Measurements from ENCODE around the gene CNTROB.

Gene CNTROB

DNA sequence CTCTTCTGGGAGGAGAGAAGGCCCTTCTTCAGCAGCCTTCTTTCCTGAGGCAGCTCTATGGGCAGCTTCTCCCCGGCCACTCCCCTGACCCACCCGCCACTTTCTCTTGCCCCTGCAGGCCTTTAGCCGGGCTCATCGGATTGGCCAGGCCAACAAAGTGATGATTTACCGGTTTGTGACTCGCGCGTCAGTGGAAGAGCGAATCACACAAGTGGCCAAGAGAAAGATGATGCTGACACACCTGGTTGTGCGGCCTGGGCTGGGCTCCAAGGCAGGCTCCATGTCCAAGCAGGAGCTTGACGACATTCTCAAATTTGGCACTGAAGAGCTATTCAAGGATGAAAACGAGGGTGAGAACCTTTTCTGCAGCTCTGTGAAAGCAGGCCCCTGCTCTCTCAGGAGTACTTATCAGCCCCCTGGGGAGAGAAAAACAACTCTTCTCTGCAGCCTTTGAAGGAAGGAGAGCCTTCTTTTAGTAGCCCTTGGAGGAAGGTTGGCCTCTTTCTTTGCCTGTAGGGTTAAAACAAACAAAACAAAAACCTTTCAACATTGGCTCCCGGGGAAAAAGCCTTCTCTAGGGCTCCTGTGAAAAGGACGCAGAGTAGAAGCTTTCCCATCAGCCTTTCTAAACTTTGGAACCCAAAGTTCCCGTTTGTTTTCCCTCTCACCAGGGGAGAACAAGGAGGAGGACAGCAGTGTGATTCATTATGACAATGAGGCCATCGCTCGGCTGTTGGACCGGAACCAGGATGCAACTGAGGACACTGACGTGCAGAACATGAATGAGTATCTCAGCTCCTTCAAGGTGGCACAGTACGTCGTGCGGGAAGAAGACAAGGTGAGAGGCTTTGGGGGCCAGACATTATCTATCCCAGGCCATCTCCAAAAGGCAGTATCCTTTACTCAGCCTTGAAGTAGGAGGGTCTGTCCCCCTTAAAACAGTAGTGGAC lies 28.6 kb upstream of the CNTROB start:
- DNase-seq, result no peak

DNA sequence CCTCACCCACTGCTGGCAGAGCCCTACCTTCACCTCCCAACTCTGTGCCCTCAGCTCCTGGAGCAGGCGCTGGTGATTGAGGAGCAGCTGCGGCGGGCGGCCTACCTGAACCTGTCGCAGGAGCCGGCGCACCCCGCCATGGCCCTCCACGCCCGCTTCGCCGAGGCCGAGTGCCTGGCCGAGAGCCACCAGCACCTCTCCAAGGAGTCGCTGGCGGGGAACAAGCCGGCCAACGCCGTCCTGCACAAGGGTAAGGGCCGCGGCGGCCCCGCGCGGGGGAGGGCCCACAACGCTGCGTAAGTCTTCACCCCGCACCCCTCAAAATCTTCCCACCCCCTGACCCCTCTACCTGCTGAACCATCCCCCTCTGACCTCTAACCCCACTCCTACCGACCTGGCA lies 22.9 kb upstream of the CNTROB start:
- DNase-seq, result no peak

DNA sequence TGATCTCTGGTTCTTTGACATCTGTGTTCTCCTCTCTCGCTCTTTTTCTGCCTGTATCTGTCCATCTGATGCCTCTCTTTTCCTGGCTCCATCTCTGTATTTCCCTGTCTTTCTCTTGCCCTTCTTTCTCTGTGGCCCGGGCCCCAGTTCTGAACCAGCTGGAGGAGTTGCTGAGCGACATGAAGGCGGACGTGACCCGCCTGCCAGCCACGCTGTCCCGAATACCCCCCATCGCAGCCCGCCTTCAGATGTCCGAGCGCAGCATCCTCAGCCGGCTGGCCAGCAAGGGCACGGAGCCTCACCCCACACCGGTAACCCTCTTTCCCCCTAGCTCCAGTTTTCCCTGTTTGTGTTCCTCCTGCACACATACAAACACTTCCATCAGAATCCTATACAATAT lies 21.7 kb upstream of the CNTROB start:
- no peak for DNase-seq

DNA sequence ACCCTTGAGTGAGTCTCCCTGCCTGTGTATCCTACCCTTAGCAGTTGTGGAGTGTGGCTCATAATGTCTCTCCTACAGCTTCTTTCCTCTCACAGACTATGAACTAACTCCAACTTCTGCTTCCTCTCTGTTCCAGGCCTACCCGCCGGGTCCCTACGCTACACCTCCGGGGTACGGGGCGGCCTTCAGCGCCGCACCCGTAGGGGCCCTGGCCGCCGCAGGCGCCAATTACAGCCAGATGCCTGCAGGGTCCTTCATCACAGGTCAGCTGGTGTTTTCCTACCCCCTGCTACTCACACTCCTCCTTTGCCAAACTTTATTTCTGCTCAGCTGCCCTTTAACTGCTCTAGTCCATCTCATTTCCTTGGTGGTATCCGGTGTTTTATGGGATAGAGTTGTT lies 21.3 kb upstream of the CNTROB start:
- DNase-seq, result no peak

DNA sequence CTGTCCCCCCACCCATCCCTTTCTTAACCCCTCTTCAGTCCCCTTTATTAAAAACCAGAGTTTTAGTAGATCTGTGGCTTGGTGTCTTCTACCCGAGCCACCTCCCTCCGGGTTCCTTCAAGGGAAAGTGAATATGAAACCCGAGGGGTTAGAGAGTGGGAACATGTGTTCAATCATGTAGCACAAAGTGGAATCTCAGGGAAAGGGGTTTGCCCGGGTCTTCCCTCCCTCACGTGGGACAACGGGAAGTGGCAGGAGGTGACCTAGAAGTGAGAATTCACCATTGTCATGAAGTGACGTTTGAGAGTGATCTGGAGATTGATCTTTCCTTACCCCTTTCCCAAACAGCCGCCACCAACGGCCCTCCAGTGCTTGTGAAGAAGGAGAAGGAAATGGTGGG lies 20.9 kb upstream of the CNTROB start:
- DNase-seq, result no peak

DNA sequence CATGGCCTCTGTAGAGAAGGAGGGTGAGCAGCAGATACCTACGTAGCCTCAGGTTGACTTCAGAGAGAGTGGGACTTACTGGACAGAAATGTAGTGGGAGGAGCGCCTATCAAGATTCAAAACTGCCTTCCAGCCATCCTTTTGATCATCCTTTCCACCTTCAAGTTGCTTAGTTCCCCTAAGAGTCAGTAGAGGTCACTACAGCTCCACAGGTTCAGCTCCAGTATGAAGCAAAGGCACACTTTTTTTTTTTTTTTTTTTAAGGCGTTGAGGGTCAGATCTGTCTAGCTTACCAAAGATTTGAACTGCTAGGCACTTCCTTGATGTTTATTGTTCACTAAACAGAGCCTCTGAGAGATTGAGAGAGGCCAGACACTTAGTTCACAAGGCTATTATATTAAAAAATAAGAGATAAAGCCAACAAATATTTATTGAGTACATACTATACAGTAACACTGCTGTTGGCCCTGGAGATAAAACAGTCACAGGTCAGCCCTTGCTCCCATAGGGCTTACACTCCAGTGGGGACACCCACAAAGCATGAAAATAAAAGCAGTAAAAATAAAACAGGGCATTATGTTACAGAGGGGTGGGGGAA lies 19.0 kb upstream of the CNTROB start:
- DNase-seq, result no peak

DNA sequence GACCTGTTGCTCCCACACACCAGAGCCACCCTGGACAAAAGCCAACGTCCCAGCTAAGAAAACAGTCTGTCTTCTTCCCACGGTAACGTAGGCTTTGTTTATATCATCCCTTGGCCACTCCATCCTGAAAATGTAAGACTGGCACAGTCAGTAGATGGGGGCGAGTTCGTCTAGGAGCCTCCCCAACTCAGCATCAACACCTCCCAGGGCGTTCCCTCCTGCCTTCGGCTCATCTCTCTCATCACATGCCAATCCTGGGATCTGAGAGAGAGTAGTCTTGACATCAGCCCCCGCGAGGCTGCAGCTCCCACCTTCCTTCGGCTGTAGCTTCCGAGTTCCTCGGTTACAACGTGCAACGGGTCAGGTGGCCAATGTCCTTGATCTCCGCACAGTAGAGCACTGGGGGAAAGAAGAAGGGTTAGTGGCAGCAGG lies 16.8 kb upstream of the CNTROB start:
- no peak for DNase-seq

DNA sequence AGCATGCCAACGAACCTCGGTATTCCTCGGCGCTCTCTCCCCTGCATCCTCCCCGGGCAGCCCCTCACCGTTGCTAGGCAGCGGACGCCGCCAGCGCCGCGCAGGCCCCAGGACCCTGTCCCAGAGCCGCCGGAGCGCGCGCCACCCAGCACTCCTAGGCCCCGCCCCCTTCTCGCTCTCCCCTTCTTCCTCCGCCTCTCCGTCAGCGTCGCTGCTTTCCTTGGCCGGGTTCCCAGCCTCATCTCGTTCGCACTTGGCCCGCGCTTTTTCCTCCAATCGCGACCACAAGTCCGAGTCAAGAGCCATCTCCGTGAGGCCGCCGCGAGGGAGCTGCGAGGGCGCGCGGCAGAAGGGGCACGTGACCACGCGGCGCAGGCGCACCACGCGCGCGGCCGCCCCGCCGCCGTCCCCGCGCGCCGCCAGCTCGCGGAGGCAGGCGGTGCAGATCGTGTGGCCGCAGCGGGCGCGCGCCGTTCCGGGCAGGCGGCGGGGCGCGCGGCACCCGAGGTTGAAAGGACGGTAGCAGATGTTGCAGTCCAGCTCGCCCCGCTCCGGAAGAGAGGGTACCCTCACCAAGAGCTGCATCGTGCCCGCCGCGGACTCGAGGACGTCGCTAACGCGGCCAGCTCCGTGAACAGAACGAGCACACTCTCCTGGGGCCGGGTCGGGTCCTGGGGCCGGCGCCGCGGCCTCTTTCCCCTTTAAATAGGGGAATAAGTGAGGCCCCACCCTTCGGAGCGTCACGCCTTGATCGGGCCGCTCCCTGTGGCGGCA lies 16.2 kb upstream of the CNTROB start, which contains the start of gene RNF227:
Gene RNF227, minus strand, starts transcription at position 679 of the 774 bp plus-strand sequence. Its CDS starts 94 bp downstream, at position 585.
- DNase-seq, result peak; percentile 72

DNA sequence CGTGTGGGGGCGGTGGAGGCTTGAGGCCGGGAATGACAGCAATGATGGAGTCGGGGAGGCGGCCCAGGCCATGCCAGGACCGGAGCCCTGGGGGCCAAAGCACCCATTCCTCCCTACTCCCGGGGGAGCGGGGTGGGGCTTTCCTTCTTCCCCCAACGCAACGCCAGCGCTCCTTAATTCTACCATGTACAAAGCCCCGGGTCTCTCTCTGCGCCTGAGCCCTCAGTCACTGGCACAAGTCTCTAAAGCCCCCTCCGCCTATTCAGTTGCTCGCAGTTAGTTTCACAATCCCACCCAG lies 15.7 kb upstream of the CNTROB start:
- no peak for DNase-seq

DNA sequence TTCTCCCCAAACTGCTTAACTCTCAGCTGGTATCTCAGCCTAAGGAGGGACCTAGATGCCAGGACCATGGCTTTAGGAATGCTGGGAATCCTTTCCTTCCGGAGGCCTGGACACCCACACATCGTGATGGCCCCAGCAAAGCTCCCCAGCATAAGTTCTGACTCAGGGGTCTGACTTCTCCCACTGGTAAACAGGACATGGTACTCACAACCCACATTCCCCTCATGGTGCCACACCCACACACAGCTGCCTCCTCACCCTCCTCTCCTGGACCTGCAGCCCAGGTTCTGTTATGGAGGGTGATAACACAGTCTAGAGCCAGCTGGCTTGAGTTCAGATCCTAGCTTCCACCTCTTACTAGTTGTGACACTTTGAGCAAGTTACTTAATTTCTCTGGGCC lies 15.2 kb upstream of the CNTROB start:
- no peak for DNase-seq

DNA sequence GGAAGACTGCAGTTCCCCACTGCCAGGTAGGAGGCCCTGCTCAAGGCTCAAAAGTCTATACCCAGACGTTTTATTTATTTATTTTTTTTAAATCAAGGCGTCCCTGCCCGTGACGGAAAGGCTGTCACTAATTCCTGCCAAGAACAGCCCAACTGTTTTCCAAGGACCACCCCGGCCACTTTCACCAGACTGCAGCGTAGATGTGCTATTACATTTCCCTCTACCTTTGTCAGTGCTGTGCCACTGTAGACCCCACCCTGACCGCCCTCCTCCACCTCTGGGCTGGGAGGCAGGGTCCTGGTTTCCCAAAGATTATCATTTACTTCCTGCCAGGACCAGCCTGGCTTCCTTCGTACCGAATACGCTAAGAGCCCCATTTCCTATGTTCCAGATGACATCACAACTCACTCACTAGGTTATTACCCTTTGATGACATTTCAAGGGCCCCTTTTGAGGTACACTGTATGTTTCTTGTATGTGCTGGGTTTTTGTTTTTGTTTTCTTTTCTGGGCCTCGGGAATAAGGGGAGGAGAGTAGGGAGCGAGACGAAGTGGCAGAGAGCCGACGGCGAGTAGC lies 9.6 kb upstream of the CNTROB start:
- no peak for DNase-seq

DNA sequence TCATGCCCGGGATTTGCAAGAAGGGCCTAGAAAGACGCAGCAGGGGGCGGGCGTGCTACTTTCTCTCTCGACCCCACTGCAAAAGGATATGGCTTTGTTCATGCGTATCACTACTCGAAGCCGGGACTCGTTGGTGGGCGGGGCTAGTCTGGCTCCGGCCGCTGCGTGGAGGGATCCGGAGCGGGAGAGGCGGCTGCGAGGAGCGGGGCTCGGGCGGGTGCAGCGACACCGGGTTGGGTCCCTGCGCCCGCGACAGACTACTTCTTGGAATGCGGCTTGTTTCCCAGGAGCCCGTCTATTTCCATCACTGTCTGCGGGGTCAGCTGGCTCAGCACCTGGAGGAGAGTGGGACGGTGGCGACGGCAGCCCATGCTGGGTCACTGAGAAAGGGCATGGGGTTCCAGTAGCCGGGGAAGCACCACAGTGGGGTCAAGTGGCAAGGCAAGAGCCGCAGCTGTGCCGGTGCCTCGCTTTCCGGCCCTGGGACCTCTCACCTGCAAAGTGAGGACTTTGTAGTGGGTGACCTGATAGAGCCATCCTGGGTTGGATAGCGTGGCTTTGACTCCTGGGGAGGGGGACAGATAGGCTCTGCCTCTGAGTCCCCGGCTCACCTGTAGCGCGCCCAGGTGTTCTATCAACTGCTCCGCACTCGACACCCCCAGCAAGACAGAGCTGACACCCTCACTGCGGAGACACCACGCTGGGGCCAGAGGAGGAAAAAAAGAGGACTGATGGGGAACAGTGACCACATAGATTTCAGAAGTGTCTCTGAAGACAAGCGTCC lies 9.0 kb upstream of the CNTROB start:
- DNase-seq, result peak; percentile 72

DNA sequence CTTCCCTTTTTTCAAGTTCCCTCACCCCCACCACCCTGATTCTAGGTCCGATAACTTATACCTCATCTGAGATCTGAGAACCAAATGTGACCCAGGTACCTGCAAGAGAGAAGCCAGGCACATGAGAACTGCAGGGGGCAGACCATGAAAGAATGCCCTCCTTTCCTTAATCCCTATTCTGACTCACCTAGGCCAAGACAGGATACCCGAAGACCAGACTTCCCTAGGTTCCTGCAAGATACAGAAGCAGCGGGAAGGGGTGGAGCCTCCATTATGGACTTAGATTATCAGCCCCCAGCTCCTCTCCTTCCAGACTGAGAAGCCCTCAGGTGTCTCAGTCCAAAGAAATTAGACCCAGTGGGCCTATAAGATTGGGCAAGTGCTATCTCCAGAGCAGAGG lies 4.4 kb upstream of the CNTROB start:
- no peak for DNase-seq

DNA sequence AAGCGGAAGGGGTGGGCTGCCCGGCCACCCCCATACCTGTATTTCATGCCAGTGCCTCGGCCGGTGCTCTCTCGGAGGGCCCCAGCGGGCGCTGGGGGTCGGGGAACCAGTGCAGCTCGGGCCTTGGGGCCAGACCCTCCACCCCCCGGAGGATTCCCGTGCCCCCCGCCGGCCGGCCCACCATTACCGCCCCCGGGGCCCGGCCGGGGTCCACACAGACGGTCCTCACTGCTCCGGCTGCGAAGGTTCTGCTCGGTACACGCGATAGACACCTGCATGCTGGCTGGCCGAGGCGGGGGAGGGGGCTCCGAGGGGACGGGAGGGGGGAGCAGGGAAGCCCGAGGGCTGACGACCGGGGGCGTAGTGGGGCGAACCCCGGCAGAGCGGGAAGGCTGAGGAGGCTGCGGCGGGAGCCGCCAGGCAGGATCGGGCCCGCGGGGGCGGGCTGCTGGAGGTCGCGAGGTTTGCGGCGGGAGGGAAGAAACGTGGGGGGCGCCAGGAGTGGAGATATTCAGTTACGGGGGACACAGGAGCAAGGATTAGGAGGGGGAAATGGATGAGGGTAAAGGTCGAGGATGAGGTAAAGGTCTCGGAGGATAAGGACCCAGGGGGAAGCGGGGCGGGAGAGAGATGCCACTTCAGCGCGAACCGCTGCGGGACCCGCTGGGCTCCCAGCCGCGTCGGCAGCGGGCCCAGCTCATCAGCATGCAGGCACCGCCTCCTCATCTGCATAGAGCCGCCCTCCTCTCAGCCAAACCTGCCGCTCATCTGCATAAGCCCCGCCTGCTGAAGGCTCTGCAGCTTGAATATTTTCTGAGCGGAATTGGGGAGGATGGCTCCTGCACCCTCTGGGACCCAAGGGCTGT lies 2.6 kb upstream of the CNTROB start, which contains the start of gene KCNAB3:
Gene KCNAB3, minus strand, starts transcription at position 699 of the 866 bp plus-strand sequence. Its CDS starts 421 bp downstream, at position 278.
- DNase-seq, result peak; percentile 60

DNA sequence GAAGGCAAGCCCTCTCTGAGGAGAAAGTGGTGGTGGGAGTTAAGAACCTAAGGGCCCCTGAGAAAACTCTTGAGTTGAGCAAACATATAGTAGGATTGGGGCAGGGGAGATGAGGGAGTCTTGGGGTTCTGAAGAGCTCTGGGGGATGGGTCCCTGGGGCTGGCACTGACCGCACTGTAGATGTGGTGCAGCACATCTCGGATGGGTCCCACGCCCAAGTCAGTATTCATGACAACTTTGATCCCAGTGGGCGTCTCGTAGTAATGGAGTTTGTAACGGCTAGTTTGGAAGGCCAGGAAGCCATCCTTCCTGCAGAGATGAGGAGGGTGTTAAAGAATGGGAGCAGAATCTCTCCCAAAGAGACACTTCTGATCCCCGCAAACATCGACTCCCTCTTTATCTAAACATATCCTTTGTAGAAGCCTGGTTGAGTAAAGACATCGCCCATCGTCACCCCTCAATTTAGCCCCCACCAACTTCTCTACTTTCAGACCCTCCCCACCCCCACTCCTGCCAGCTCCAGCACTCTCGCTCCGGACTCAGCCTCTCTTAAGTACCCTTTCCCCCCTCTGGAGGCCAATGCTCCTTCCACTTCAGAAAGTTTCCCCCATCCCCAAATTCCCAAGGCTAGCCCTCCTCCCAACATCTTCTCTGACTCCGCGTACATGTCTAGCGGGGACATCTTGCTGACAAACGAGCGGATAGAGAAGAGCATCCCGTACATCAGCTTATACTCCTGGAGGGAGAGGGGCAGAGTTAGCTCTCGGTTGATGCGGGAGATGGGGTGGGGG lies 970 bp upstream of the CNTROB start:
- DNase-seq, result no peak

DNA sequence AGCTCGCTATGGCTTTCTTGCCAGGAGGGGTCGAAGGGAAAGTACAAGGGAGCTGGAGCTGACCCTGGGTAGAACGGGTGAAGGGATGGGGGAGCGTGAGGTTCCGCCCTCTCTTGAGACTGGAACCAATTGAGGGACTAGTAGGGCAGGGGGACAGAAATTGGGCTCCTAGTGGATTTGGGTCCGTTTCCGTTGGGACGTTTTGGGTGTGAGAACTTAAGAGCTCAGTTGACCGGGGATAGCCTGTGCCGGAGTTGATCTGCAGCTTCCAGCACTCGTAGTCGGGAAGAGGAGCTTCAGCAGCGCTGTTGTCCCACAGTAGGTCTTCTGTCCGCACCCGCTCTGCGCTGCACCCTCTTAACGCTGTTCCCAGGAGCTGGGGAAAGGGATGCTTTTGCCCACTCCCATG lies 481 bp downstream of the CNTROB start:
- no peak for DNase-seq

DNA sequence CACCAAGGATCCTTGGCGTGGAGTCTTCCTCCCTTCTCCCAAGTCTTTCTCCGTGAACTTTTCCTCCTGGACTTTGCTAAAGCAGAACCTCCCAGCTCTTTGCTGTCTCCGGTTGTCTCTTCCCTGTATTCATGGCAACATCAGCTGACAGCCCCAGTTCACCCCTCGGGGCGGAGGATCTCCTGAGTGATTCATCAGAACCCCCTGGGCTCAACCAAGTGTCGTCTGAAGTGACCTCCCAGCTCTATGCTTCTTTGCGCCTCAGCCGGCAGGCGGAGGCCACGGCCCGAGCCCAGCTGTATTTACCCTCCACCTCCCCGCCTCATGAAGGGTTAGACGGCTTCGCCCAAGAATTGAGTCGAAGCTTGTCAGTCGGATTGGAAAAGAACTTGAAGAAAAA lies 943 bp downstream of the CNTROB start:
- no peak for DNase-seq

DNA sequence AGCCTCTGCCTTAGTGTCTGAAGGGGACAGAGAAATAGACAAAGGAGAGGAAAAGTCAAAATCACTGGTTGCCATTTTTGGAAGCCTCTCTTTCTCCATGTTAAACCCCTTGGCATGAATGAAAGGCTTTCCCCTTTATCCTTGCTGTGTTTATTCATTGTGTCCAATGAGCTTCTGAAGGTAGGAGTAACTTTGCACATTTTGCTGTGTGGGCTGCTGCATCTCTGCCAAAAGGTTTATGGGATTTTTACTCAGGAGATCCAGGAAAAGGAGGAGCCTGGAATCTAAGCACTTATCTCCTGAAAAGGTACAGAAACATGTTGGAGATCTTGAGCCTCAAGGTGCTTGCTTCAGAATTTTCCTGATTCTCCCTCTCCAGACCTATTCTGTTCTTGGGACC lies 3.9 kb downstream of the CNTROB start:
- no peak for DNase-seq

DNA sequence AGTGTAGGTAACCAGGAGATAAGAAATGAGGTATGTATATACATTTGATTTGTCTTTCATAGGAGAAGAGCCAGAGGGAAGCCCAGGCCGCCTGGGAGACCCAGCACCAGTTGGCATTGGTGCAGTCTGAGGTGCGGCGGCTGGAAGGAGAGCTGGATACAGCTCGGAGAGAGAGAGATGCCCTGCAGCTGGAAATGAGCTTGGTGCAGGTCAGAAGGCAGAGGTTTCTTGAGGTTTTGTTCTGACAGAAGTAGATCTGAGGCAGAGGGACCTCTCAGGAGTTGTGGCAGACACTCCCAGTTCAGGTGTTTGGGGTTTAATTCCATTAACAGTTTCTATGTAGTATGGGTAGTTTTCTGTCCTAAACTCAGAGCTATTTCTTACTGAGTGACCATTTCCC lies 8.0 kb downstream of the CNTROB start:
- DNase-seq, result no peak

DNA sequence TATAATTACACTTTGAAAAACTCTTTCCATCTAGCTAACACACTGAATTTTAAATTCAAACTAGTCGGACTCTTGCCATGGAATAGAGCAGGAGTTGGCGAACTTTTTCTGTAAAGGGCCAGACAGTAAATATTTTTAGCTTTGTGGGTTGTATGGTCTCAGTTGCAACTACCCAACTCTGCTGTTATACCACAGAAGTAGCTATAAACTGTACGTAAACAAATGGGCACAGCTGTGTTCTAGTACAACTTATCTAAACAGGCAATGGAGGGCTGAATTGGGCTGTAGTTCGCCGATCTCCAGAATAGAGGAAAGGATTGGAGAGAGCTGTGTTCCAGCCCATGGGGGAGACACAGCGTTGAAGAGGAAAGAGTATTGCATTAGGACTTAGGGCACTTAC lies 8.7 kb downstream of the CNTROB start:
- no peak for DNase-seq
